RWPE2 (cell line): ENCODE results near the gene CTNNBIP1.
"Not testable (repeated sequence)": the region's sequence is repeated elsewhere in the genome, so short reads cannot be mapped to it uniquely, and the experiment has no call there.

ENCODE experiments used
- ATAC-seq: fragments of 200-7000 bp; cut with Tn5 transposase; 3 replicates; pipeline ENCODE4 v1.9.1; 2021; ENCODE audit warnings: low read depth
- DNase-seq: peaks from one replicate; pipeline ENCODE4 v3.0.0-alpha.2; 2020; ENCODE audit warnings: low spot score
- H3K27ac ChIP-seq: fragments of 450-650 bp; 2 replicates; pipeline ENCODE4 v1.5.1; 2017; ENCODE audit warnings: mild to moderate bottlenecking; ENCODE audit not compliant: poor library complexity, severe bottlenecking
- H3K27me3 ChIP-seq: fragments of 250-450 bp; sonication (Bioruptor Pico); 2 replicates; pipeline ENCODE4 v1.5.1; 2021; ENCODE audit warnings: mild to moderate bottlenecking, moderate library complexity; ENCODE audit not compliant: insufficient read depth, poor library complexity, severe bottlenecking
- H3K36me3 ChIP-seq: fragments of 250-450 bp; sonication (Bioruptor Pico); 2 replicates; pipeline ENCODE4 v1.5.1; 2020; ENCODE audit warnings: low read depth, mild to moderate bottlenecking, moderate library complexity
- H3K4me1 ChIP-seq: fragments of 250-450 bp; sonication (Bioruptor Pico); 2 replicates; pipeline ENCODE4 v1.5.1; 2021; ENCODE audit warnings: mild to moderate bottlenecking, moderate library complexity; ENCODE audit not compliant: insufficient read depth, poor library complexity, severe bottlenecking
- H3K4me3 ChIP-seq: fragments of 250-450 bp; sonication (Bioruptor Pico); 2 replicates; pipeline ENCODE4 v1.5.1; 2021; ENCODE audit warnings: mild to moderate bottlenecking, moderate library complexity; ENCODE audit not compliant: severe bottlenecking
- H3K9me3 ChIP-seq: fragments of 250-450 bp; sonication (Bioruptor Pico); 2 replicates; pipeline ENCODE4 v1.5.1; 2021; ENCODE audit warnings: mild to moderate bottlenecking, moderate library complexity; ENCODE audit not compliant: severe bottlenecking
- TF ChIP-seq, protein P1 (sequence below): fragments of 450-650 bp; IDR thresholded peaks from one replicate; pipeline ENCODE4 v1.5.1; 2017; ENCODE audit warnings: mild to moderate bottlenecking, moderate library complexity; ENCODE audit not compliant: poor library complexity, severe bottlenecking

The CTNNBIP1 gene

DNA sequence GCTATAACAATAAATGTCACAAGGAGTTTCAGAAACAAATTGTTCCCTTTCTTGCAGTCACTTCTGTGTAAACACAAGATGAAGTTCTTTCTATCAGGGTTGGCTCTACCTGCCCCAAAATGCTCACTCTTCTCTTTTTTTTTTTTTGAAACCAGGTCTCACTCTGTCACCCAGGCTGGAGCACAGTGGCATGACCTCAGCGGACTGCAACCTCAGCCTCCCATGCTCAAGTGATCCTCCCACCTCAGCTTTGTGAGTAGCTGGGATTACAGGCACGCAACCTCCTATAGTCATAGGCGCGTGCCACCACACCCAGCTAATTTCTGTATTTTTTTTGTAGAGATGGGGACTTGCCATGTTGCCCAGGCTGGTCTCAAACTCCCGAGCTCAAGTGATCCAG, 10.5 kb upstream of the CTNNBIP1 start:
- no peak for ATAC-seq
- H3K4me1 ChIP-seq, result no peaks in the 10 kb centered on the region
- DNase-seq, result no peak
- H3K9me3 ChIP-seq, result no peaks in the 10 kb centered on the region
- H3K36me3 ChIP-seq, result no peaks in the 10 kb centered on the region
- no peak overlapping the region for H3K27ac ChIP-seq
- no peak overlapping the region for H3K4me3 ChIP-seq
- H3K27me3 ChIP-seq, result no peaks in the 10 kb centered on the region
- TF ChIP-seq, protein P1, sequence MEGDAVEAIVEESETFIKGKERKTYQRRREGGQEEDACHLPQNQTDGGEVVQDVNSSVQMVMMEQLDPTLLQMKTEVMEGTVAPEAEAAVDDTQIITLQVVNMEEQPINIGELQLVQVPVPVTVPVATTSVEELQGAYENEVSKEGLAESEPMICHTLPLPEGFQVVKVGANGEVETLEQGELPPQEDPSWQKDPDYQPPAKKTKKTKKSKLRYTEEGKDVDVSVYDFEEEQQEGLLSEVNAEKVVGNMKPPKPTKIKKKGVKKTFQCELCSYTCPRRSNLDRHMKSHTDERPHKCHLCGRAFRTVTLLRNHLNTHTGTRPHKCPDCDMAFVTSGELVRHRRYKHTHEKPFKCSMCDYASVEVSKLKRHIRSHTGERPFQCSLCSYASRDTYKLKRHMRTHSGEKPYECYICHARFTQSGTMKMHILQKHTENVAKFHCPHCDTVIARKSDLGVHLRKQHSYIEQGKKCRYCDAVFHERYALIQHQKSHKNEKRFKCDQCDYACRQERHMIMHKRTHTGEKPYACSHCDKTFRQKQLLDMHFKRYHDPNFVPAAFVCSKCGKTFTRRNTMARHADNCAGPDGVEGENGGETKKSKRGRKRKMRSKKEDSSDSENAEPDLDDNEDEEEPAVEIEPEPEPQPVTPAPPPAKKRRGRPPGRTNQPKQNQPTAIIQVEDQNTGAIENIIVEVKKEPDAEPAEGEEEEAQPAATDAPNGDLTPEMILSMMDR, result no peak

DNA sequence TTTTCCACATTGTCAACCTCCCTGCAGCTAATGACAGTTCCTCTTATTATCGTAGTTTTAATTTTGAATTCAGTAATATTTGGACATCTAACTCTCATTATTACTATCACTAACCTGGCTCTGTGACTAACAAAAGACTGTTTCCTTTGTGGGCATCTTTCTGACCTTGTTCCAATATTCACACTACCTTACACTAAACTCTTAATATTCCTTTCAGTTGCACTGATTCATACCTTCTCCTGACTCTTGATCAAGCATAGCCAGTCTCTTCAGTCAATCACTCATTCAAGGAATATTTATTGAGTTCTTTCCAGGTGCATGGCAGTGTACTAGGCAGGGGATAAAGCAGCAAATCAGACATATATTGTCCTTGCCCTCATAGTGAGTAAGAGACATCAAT, 7.8 kb upstream of the CTNNBIP1 start:
- no peak overlapping the region for H3K4me3 ChIP-seq
- no peak for ATAC-seq
- H3K9me3 ChIP-seq, result no peaks in the 10 kb centered on the region
- no peak overlapping the region for H3K27ac ChIP-seq
- no peaks in the 10 kb centered on the region for H3K36me3 ChIP-seq
- H3K27me3 ChIP-seq, result no peaks in the 10 kb centered on the region
- no peaks in the 10 kb centered on the region for H3K4me1 ChIP-seq
- TF ChIP-seq, protein P1, result no peak
- DNase-seq, result no peak

DNA sequence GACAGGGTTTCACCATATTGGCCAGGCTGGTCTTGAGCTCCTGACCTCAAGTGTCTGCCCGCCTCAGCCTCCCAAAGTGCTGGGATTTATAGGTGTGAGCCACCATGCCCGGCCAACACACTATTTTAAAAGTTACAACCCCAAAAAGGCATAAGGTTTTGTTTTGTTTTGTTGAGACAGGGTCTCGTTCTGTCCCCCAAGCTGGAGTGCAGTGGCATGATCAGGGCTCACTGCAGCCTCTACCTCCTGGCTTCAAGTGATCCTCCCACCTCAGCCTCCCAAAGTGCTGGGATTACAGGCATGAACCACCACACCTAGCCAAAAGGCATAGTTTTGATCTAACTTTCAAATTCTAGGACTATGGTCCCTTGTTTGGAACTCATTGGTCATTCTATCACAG, 7.4 kb upstream of the CTNNBIP1 start:
- H3K9me3 ChIP-seq, H3K27ac ChIP-seq, H3K4me3 ChIP-seq, ATAC-seq, H3K4me1 ChIP-seq, H3K27me3 ChIP-seq, DNase-seq, H3K36me3 ChIP-seq: not testable (repeated sequence)

DNA sequence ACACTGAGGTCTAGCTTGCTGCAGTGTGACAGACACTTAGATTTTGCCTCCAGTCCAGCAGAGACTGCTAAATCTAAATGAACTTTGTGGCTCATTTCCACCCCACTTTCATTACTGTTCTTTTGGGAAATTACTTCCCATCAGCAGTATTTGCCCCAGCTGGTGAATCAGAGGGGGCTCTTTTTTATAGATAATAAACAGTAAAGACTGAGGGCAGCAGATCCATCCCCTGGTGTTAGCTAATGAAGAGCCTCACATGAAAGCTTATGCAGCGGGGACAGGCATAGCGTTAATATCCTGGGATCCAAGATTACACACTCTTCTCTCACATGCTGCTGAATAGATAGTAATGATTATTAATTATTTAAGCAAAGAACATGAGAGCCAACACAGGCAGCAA, 6.4 kb upstream of the CTNNBIP1 start:
- TF ChIP-seq, protein P1, result no peak

DNA sequence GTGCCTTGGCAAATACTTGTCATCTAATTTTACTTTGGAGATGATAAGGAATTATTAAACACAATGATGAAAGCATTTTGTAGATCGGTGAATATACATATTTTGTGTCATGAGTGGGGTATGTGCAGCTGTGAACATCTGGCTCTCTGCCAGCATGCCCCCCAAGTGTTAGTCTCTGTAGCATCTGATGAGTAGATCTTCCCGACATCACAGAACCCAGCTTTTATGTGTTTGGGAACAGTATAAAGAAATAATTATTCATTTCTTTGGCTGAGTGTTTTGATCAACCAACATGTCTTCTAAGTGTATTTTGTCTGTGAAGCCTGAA, 4.5 kb upstream of the CTNNBIP1 start:
- Histone ChIP-seq H3K27ac (no peak overlapping the region), H3K4me3 (no peak overlapping the region), H3K36me3 (no peaks in the 10 kb centered on the region), H3K9me3 (no peaks in the 10 kb centered on the region), H3K27me3 (no peaks in the 10 kb centered on the region), H3K4me1 (peaks cover 3% of the 10 kb centered on the region)
- DNase-seq (no peak), ATAC-seq (no peak)
- TF ChIP-seq, protein P1, result peak; percentile 30

More for the DNA sequence above, 6.4 kb upstream of the CTNNBIP1 start:
- Histone ChIP-seq H3K9me3 (no peaks in the 10 kb centered on the region), H3K4me1 (no peaks in the 10 kb centered on the region), H3K27me3 (no peaks in the 10 kb centered on the region), H3K4me3 (no peak overlapping the region), H3K27ac (no peak overlapping the region), H3K36me3 (no peaks in the 10 kb centered on the region)
- ATAC-seq (no peak), DNase-seq (no peak)
